Gastroesophageal sphincter (tissue), 3 donors: ENCODE results near the gene PGLYRP2.

Experiments
- EP300 ChIP-seq: sonication (generic); formaldehyde crosslinking; IDR thresholded peaks from one replicate; pipeline ENCODE4 v1.6.1; 2017; ENCODE audit warnings: antibody characterized with exemption, mild to moderate bottlenecking
- POLR2A ChIP-seq, 2 donors: fragments of 450-650 bp; IDR thresholded peaks; one replicate each; pipeline ENCODE4 v1.6.1; 2017; ENCODE audit warnings: antibody characterized with exemption in 2 of 2, mild to moderate bottlenecking in 2 of 2, moderate library complexity in 1 of 2
- POLR2AphosphoS5 ChIP-seq: sonication (generic); formaldehyde crosslinking; IDR thresholded peaks from one replicate; pipeline ENCODE4 v1.6.1; 2017; ENCODE audit warnings: antibody characterized with exemption
- TF ChIP-seq, protein P1 (sequence below), 4 experiments: fragments of 200-600 bp in 2 of 4; fragments of 450-650 bp in 2 of 4; sonication (generic) in 1 of 4; IDR thresholded peaks; one replicate each; pipeline ENCODE4 v1.5.1; 2017 to 2019; ENCODE audit warnings: antibody characterized with exemption in 4 of 4, mild to moderate bottlenecking in 2 of 4, moderate library complexity in 2 of 4

DNA sequence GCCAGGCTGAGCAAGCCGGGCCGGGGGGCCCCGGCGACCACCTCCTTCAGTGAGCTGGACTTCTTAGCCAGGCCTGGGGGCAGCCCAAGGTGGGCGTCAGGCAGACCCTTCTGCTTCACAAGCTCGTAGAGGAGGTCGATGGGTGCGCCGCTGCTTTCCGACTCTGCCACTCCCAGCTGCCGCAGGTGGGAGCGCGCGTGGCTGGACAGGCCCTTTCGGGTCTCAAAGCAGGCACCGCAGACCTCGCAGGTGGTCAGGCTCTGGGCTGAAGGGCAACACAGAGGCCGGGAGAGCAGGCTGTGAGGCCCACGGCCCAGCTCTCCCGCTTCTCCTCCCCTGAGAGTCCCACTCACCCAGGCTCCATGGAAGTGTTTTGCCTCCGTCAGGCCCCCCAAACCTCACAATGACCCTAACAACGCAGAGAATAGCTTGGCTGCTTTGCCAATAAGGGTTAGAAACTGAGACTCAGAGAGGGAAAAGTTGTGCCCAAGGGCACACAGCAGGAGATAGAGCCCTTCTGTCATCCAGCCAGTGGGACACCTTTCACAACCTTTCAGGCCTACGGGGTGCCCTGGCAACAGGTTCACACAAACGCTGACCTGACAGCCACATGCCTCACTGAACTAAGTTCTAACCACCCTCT is 49.4 kb downstream of the PGLYRP2 start:
- TF ChIP-seq EP300 (no peak), POLR2A (IDR thresholded peaks at IDR 0.05) (no peak), POLR2AphosphoS5 (no peak)
- TF ChIP-seq, protein P1, sequence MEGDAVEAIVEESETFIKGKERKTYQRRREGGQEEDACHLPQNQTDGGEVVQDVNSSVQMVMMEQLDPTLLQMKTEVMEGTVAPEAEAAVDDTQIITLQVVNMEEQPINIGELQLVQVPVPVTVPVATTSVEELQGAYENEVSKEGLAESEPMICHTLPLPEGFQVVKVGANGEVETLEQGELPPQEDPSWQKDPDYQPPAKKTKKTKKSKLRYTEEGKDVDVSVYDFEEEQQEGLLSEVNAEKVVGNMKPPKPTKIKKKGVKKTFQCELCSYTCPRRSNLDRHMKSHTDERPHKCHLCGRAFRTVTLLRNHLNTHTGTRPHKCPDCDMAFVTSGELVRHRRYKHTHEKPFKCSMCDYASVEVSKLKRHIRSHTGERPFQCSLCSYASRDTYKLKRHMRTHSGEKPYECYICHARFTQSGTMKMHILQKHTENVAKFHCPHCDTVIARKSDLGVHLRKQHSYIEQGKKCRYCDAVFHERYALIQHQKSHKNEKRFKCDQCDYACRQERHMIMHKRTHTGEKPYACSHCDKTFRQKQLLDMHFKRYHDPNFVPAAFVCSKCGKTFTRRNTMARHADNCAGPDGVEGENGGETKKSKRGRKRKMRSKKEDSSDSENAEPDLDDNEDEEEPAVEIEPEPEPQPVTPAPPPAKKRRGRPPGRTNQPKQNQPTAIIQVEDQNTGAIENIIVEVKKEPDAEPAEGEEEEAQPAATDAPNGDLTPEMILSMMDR (IDR thresholded peaks at IDR 0.05): no peak
